Upper lobe of left lung (tissue), 6 donors: ENCODE results near the gene KLHL25. TPM values are rescaled to one million over a fixed set of nuclear protein-coding genes. Genes with fewer than 3 reads are reported as not detected.

Source experiments
- ATAC-seq, 2 donors: fragments of 200-7000 bp; cut with Tn5 transposase; one replicate each; pipeline ENCODE4 v1.9.1; 2022; ENCODE audit warnings: mild to moderate bottlenecking in 2 of 2, moderate library complexity in 2 of 2; ENCODE audit not compliant: low FRiP score in 2 of 2
- DNase-seq, 2 donors: peaks; one replicate each; pipeline ENCODE4 v3.0.0-alpha.2; 2019 to 2020
- H3K27ac ChIP-seq, 4 donors: fragments of 200-600 bp; sonication (generic); one replicate each; pipeline ENCODE4 v1.5.1; 2016 to 2019
- H3K27me3 ChIP-seq, 4 donors: fragments of 200-600 bp; sonication (generic); one replicate each; pipeline ENCODE4 v1.5.1; 2017 to 2019
- H3K36me3 ChIP-seq, 4 donors: fragments of 200-600 bp; sonication (generic); one replicate each; pipeline ENCODE4 v1.5.1; 2016 to 2019
- H3K4me1 ChIP-seq, 4 donors: fragments of 200-600 bp; sonication (generic); one replicate each; pipeline ENCODE4 v1.5.1; 2018 to 2019
- H3K4me3 ChIP-seq, 4 donors: fragments of 200-600 bp; sonication (generic); one replicate each; pipeline ENCODE4 v1.5.1; 2017 to 2019; ENCODE audit warnings: mild to moderate bottlenecking in 2 of 4, moderate library complexity in 1 of 4
- H3K9me3 ChIP-seq, 4 donors: fragments of 200-600 bp; sonication (generic); one replicate each; pipeline ENCODE4 v1.5.1; 2018 to 2019
- EP300 ChIP-seq, 4 donors: sonication (generic); formaldehyde crosslinking; IDR thresholded peaks; one replicate each; pipeline ENCODE4 v1.5.1; 2017; ENCODE audit warnings: antibody characterized with exemption in 4 of 4, control low read depth in 2 of 4
- POLR2A ChIP-seq, 4 donors: fragments of 450-650 bp; IDR thresholded peaks; one replicate each; pipeline ENCODE4 v1.5.1; 2016 to 2017; ENCODE audit warnings: antibody characterized with exemption in 4 of 4, mild to moderate bottlenecking in 2 of 4
- POLR2AphosphoS5 ChIP-seq, 2 donors: sonication (generic); formaldehyde crosslinking; IDR thresholded peaks; one replicate each; pipeline ENCODE4 v1.5.1; 2017; ENCODE audit warnings: antibody characterized with exemption in 2 of 2
- WGBS, 2 donors: methylation state at CpG; one replicate each; pipeline ENCODE4 v1.1.5; 2017 to 2018; 5-methylcytosine and 5-hydroxymethylcytosine counted together
- total RNA-seq, 6 donors: library from RNA; depleted of rRNA in 4 of 6; stranded (reverse); fragments of >200 nt in 4 of 6; gene quantifications; one replicate each; pipeline versions ENCODE4 v1.1.0 to v1.2.1, GENCODE V29; 2016 to 2021
- TF ChIP-seq, protein P1 (sequence below), 6 experiments: fragments of 450-650 bp in 4 of 6; fragments of 200-600 bp in 2 of 6; sonication (generic) in 2 of 6; IDR thresholded peaks; one replicate each; pipeline ENCODE4 v1.5.1; 2016 to 2019; ENCODE audit warnings: antibody characterized with exemption in 6 of 6
- donor health status: DM: no; HTN: no; CAD: no; lungs with moderate emphysema.
- donor health status: DM: no; HTN: yes; CAD: no; lungs with severe emphysema.

Gene KLHL25
- total RNA-seq, 6 donors from 2014 or later = 3.0 to 24.1 (median 5.6) TPM

DNA sequence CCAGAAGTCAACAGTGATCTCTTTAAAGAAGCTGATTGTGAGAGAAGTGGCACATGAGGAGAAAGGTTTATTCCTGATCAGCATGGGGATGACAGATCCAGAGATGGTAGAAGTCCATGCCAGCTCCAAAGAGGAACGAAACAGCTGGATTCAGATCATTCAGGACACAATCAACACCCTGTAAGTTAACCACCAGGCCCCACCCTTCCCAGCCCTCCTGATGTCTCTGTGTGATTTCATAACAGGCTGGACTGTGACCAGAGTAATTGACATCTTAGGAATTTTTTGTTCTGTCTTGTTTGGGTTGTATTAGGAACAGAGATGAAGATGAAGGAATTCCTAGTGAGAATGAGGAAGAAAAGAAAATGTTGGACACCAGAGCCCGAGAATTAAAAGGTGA, 67.7 kb downstream of the KLHL25 start:
- Histone ChIP-seq H3K4me1 (peaks cover 27 to 49% (median 35%) of the 10 kb centered on the region in 4 donors), H3K27ac (peak overlapping the region; percentile 55 to 80 (median 73)), H3K36me3 (peaks cover 65 to 96% (median 75%) of the 10 kb centered on the region in 4 donors), H3K9me3 (no peaks in the 10 kb centered on the region), H3K27me3 (no peaks in the 10 kb centered on the region), H3K4me3 (no peak overlapping the region)
- ATAC-seq (peak in 1 of 2 donors; percentile 75), DNase-seq (no peak)
- TF ChIP-seq EP300 (IDR thresholded peaks at IDR 0.05) (no peak), POLR2AphosphoS5 (IDR thresholded peaks at IDR 0.05) (no peak), POLR2A (IDR thresholded peaks at IDR 0.05) (no peak)
- TF ChIP-seq, protein P1, sequence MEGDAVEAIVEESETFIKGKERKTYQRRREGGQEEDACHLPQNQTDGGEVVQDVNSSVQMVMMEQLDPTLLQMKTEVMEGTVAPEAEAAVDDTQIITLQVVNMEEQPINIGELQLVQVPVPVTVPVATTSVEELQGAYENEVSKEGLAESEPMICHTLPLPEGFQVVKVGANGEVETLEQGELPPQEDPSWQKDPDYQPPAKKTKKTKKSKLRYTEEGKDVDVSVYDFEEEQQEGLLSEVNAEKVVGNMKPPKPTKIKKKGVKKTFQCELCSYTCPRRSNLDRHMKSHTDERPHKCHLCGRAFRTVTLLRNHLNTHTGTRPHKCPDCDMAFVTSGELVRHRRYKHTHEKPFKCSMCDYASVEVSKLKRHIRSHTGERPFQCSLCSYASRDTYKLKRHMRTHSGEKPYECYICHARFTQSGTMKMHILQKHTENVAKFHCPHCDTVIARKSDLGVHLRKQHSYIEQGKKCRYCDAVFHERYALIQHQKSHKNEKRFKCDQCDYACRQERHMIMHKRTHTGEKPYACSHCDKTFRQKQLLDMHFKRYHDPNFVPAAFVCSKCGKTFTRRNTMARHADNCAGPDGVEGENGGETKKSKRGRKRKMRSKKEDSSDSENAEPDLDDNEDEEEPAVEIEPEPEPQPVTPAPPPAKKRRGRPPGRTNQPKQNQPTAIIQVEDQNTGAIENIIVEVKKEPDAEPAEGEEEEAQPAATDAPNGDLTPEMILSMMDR (IDR thresholded peaks at IDR 0.05) = no peak
- WGBS, 2 donors = 66 to 72% methylated on average over 2 of the region's 2 CpGs

DNA sequence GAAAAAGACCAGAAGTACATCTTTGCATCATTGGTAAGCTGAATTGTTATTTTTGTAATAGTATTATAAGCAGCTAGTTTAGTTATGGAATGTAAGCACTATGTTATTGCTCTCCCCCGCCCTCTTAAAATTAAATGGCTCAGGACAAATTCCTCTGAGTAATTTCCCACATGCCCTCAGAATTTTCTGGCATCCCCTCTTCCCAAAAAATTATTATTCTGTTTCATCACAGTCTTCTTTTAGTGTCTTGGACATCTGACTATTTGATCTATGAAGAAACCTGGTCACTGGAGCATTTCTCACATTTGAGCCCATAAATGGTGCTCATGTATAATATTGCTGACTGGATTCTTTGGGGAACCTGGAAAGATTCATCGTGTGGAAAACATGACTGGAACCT, 68.3 kb downstream of the KLHL25 start:
- peaks cover 65 to 96% (median 75%) of the 10 kb centered on the region in 4 donors for H3K36me3 ChIP-seq
- no peaks in the 10 kb centered on the region for H3K9me3 ChIP-seq
- ATAC-seq (peak in 1 of 2 donors; percentile 47), DNase-seq (no peak)
- H3K27ac ChIP-seq = peak overlapping the region; percentile 55 to 80 (median 73)
- peaks cover 27 to 49% (median 35%) of the 10 kb centered on the region in 4 donors for H3K4me1 ChIP-seq
- H3K27me3 ChIP-seq = no peaks in the 10 kb centered on the region
- no peak overlapping the region for H3K4me3 ChIP-seq
- WGBS, 2 donors = 78 to 81% methylated on average over 2 of the region's 2 CpGs
- TF ChIP-seq POLR2A (IDR thresholded peaks at IDR 0.05) (no peak), EP300 (IDR thresholded peaks at IDR 0.05) (no peak), POLR2AphosphoS5 (IDR thresholded peaks at IDR 0.05) (no peak)
- TF ChIP-seq, protein P1 (IDR thresholded peaks at IDR 0.05) = no peak

DNA sequence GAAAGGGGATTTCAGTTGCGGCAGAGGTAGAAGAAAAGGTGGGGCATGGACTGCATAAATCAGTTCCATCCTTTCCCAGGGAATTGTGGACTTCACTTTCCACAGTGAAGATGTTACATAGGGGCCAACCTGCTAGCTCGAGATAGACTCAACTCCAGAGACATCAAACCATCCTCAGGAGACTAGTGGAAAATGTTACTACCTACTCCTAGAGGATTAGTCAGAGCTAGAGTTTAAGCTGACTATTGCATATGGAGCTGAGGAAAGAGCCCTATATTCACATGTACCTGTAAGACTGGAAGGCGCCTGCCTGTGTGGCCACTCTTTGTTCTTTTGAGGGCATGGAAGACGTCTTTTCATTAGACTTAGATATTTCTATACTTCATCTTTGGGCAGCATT, 69.2 kb downstream of the KLHL25 start:
- WGBS, 2 donors = 88 to 90% methylated on average over 4 of the region's 4 CpGs
- peaks cover 27 to 49% (median 34%) of the 10 kb centered on the region in 4 donors for H3K4me1 ChIP-seq
- no peaks in the 10 kb centered on the region for H3K27me3 ChIP-seq
- ATAC-seq = no peak
- H3K9me3 ChIP-seq = no peaks in the 10 kb centered on the region
- no peak overlapping the region for H3K4me3 ChIP-seq
- H3K36me3 ChIP-seq = peaks cover 65 to 98% (median 75%) of the 10 kb centered on the region in 4 donors
- DNase-seq = no peak
- TF ChIP-seq POLR2AphosphoS5 (IDR thresholded peaks at IDR 0.05) (no peak), EP300 (IDR thresholded peaks at IDR 0.05) (no peak), POLR2A (IDR thresholded peaks at IDR 0.05) (no peak)
- TF ChIP-seq, protein P1 (IDR thresholded peaks at IDR 0.05) = no peak
- peak overlapping the region; percentile 55 to 80 (median 72) for H3K27ac ChIP-seq

DNA sequence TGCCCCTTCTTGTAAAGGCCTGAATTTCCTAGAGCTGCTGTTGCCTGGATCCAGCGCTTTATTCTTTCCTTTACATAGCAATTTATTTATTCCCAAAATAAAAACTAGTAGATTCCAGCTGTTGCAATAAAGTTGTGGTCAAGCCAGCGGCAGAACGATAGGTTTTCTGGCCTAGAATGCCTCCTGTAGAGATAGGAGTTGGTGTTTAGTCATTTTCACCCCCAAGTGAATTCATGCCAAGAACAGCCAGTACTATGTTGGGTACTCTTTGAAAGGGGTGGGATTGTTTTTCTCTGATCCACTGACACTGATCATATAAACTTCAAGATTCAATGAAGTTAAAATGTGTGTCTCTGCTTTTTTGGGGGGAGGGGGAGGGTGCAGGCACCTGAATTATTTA, 69.7 kb downstream of the KLHL25 start:
- no peak overlapping the region for H3K4me3 ChIP-seq
- H3K27me3 ChIP-seq = no peaks in the 10 kb centered on the region
- H3K27ac ChIP-seq = peak overlapping the region; percentile 55 to 80 (median 72)
- WGBS, 2 donors = 63 to 73% methylated on average over 3 of the region's 3 CpGs
- DNase-seq = no peak
- peaks cover 27 to 44% (median 31%) of the 10 kb centered on the region in 4 donors for H3K4me1 ChIP-seq
- TF ChIP-seq POLR2AphosphoS5 (IDR thresholded peaks at IDR 0.05) (peak in 1 of 2 donors; percentile 5), EP300 (IDR thresholded peaks at IDR 0.05) (peak in 1 of 4 donors; percentile 4)
- TF ChIP-seq, protein P1 (IDR thresholded peaks at IDR 0.05) = no peak
- peaks cover 65 to 98% (median 78%) of the 10 kb centered on the region in 4 donors for H3K36me3 ChIP-seq
- H3K9me3 ChIP-seq = no peaks in the 10 kb centered on the region
- ATAC-seq = peak in 1 of 2 donors; percentile 30
